HepG2 (cell line): ENCODE results near the gene ZNF48. TPM values are rescaled to one million over a fixed set of nuclear protein-coding genes. Genes with fewer than 3 reads are reported as not detected.
A peak's percentile ranks its signal among the peaks of the same experiment; 100 is the strongest.

Experiments used
- AGO1 ChIP-seq: fragments of 200-400 bp; formaldehyde crosslinking; IDR thresholded peaks from 2 replicates; pipeline ENCODE4 v1.6.1; 2017; ENCODE audit warnings: mild to moderate bottlenecking, low read depth, low read length, moderate library complexity; ENCODE audit not compliant: poor library complexity, severe bottlenecking
- ARNT ChIP-seq: fragments of 450-650 bp; IDR thresholded peaks from 2 replicates; pipeline ENCODE4 v1.6.1; 2017
- ATF1 ChIP-seq: IDR thresholded peaks from 2 replicates; pipeline ENCODE4 v1.6.1; 2016; ENCODE audit warnings: mild to moderate bottlenecking, control low read depth
- ATF3 ChIP-seq: sonication (generic); formaldehyde crosslinking; IDR thresholded peaks from 2 replicates; pipeline ENCODE4 v1.4.0; 2020; ENCODE audit warnings: missing genetic modification reagents
- DR1 ChIP-seq: sonication (generic); formaldehyde crosslinking; IDR thresholded peaks from 2 replicates; pipeline ENCODE4 v1.8.0; 2021; ENCODE audit warnings: mild to moderate bottlenecking, missing genetic modification reagents, inconsistent platforms
- JUND ChIP-seq: sonication (generic); formaldehyde crosslinking; IDR thresholded peaks from 2 replicates; pipeline ENCODE4 v1.8.0; 2022; ENCODE audit warnings: mild to moderate bottlenecking, missing genetic modification reagents
- NFKB2 ChIP-seq: sonication (generic); formaldehyde crosslinking; IDR thresholded peaks from 2 replicates; pipeline ENCODE4 v1.4.0; 2020; ENCODE audit warnings: missing genetic modification reagents, borderline replicate concordance
- PAX8 ChIP-seq: sonication (generic); formaldehyde crosslinking; IDR thresholded peaks from 2 replicates; pipeline ENCODE4 v1.8.0; 2022; ENCODE audit warnings: mild to moderate bottlenecking, missing genetic modification reagents, borderline replicate concordance
- PRDM15 ChIP-seq: sonication (generic); formaldehyde crosslinking; IDR thresholded peaks from 2 replicates; pipeline ENCODE4 v1.4.0; 2020; ENCODE audit warnings: missing genetic modification reagents
- PRPF4 ChIP-seq: fragments of 200-400 bp; formaldehyde crosslinking; IDR thresholded peaks from 2 replicates; pipeline ENCODE4 v1.6.1; 2016; ENCODE audit warnings: low read length, low read depth; ENCODE audit not compliant: poor library complexity, severe bottlenecking
- SATB2 ChIP-seq: sonication (generic); formaldehyde crosslinking; IDR thresholded peaks from 2 replicates; pipeline ENCODE4 v1.5.0; 2020; ENCODE audit warnings: missing genetic modification reagents
- TAF15 ChIP-seq: fragments of 200-400 bp; formaldehyde crosslinking; IDR thresholded peaks from one replicate; pipeline ENCODE4 v1.6.1; 2018; ENCODE audit warnings: mild to moderate bottlenecking, low read depth, low read length; ENCODE audit not compliant: poor library complexity, severe bottlenecking
- USF2 ChIP-seq, 2 experiments: sonication (generic) in 1 of 2; formaldehyde crosslinking in 1 of 2; IDR thresholded peaks; 2 replicates each; pipeline versions ENCODE4 v1.5.1 to v1.6.1; 2011 to 2020; ENCODE audit warnings: borderline replicate concordance in 1 of 2, low read depth in 1 of 2, low read length in 1 of 2, mild to moderate bottlenecking in 1 of 2, missing genetic modification reagents in 1 of 2, moderate library complexity in 1 of 2
- ZBTB3 ChIP-seq: sonication (generic); formaldehyde crosslinking; IDR thresholded peaks from 2 replicates; pipeline ENCODE4 v1.4.0; 2020; ENCODE audit warnings: low read depth, mild to moderate bottlenecking, moderate library complexity, missing genetic modification reagents, borderline replicate concordance
- ZBTB7A ChIP-seq: sonication (generic); formaldehyde crosslinking; IDR thresholded peaks from 2 replicates; pipeline ENCODE4 v1.8.0; 2022; ENCODE audit warnings: mild to moderate bottlenecking, missing genetic modification reagents
- ZNF260 ChIP-seq: sonication (generic); formaldehyde crosslinking; IDR thresholded peaks from 2 replicates; pipeline ENCODE4 v1.4.0; 2020; ENCODE audit warnings: missing genetic modification reagents, low read depth, mild to moderate bottlenecking, borderline replicate concordance
- ZNF33B ChIP-seq: sonication (generic); formaldehyde crosslinking; IDR thresholded peaks from 2 replicates; pipeline ENCODE4 v1.5.1; 2020; ENCODE audit warnings: mild to moderate bottlenecking, missing genetic modification reagents
- ZNF432 ChIP-seq: sonication (generic); formaldehyde crosslinking; IDR thresholded peaks from 2 replicates; pipeline ENCODE4 v1.5.0; 2020; ENCODE audit warnings: missing genetic modification reagents, mild to moderate bottlenecking, borderline replicate concordance
- ZNF556 ChIP-seq: sonication (generic); formaldehyde crosslinking; IDR thresholded peaks from 2 replicates; pipeline ENCODE4 v1.4.0; 2020; ENCODE audit warnings: mild to moderate bottlenecking, missing genetic modification reagents, borderline replicate concordance
- ZNF784 ChIP-seq: sonication (generic); formaldehyde crosslinking; IDR thresholded peaks from 2 replicates; pipeline ENCODE4 v1.5.1; 2020; ENCODE audit warnings: missing genetic modification reagents, mild to moderate bottlenecking, borderline replicate concordance
- ZNF841 ChIP-seq: sonication (generic); formaldehyde crosslinking; IDR thresholded peaks from 2 replicates; pipeline ENCODE4 v1.8.1; 2023; ENCODE audit warnings: missing genetic modification reagents, borderline replicate concordance
- polyA plus RNA-seq, 8 experiments: library from polyadenylated mRNA; depleted of rRNA in 3 of 8; stranded (reverse) in 7 of 8; unstranded in 1 of 8; fragments of >200 nt; fragmentation: Illumina TruSeq in 4 of 8; extraction: Trizol in 4 of 8; gene quantifications; 2 replicates each; pipeline versions ENCODE4 v1.2.1 to v1.2.3, GENCODE V29; 2011 to 2016; ENCODE audit warnings: low read depth in 4 of 8, missing spikeins in 1 of 8, mixed read lengths in 1 of 8; ENCODE audit not compliant: insufficient read depth in 1 of 8
- total RNA-seq, 5 experiments: library from RNA; depleted of rRNA; stranded (reverse); fragments of >200 nt; fragmentation: Illumina TruSeq; extraction: Trizol; gene quantifications; 2 replicates each; pipeline ENCODE4 v1.2.3, GENCODE V29; 2016; ENCODE audit warnings: low read depth in 1 of 5

ZNF48 gene
- total and polyA plus RNA-seq, 2 of the 13 experiments (the other 11 are each of a cell fraction or from before 2014, with no cell fraction given): 9.9 to 12.3 TPM

GRCh38 chr16:30430428-30430970, 35.3 kb downstream of the ZNF48 start (continued):
- TF ChIP-seq AGO1 (no peak), TAF15 (no peak), PRDM15 (CRISPR knock-in tag) (peak; percentile 71), ZNF841 (CRISPR knock-in tag) (no peak; the same call in 1 of the 2 replicates), USF2 (IDR thresholded peaks at IDR 0.05; ENCODE audit: low read depth, low read length) (no peak), USF2 (CRISPR knock-in tag; IDR thresholded peaks at IDR 0.05; ENCODE audit: borderline replicate concordance) (peak; percentile 68), PAX8 (CRISPR knock-in tag) (0 out of 2 replicates have a peak, but pooled peaks have one; percentile 11), DR1 (CRISPR knock-in tag) (no peak; the same call in 1 of the 2 replicates), ZBTB7A (CRISPR knock-in tag) (peak; percentile 88), ZNF556 (CRISPR knock-in tag) (no peak), JUND (CRISPR knock-in tag) (peak; percentile 34; the same call in 1 of the 2 replicates), ZNF33B (CRISPR knock-in tag) (peak; percentile 80; the same call in 1 of the 2 replicates), ZNF784 (CRISPR knock-in tag) (0 out of 2 replicates have a peak, but pooled peaks have one; percentile 18), SATB2 (peak; percentile 49; the same call in 1 of the 2 replicates), ATF1 (0 out of 2 replicates have a peak, but pooled peaks have one; percentile 2), ZNF260 (no peak), ZNF432 (CRISPR knock-in tag) (no peak), PRPF4 (no peak), NFKB2 (peak; percentile 96; the same call in 1 of the 2 replicates), ZBTB3 (peak; percentile 72; the same call in 1 of the 2 replicates), ATF3 (CRISPR knock-in tag) (no peak; the same call in 1 of the 2 replicates), ARNT (no peak)
